NCI-H69 (cell line): ENCODE data around the gene ANKRD40CL.
"Not testable (repeated sequence)": the region's sequence is repeated elsewhere in the genome, so short reads cannot be mapped to it uniquely, and the experiment has no call there.

Experiments
- DNase-seq: peaks from one replicate; lab custom pipeline; 2025; lab: John Stamatoyannopoulos, UW

ANKRD40CL gene

GRCh38 chr17:50762177-50762576, 5.1 kb downstream of the ANKRD40CL start:
- no peak for DNase-seq

GRCh38 chr17:50758989-50759544, 8.3 kb downstream of the ANKRD40CL start:
- DNase-seq, result no peak

- DNase-seq, result no peak
Observed at GRCh38 chr17:50758524-50758923, 8.8 kb downstream of the ANKRD40CL start.

- no peak for DNase-seq
Observed at GRCh38 chr17:50754521-50754920, 12.8 kb downstream of the ANKRD40CL start.

- DNase-seq, result no peak
Observed at GRCh38 chr17:50749245-50749644, 18.1 kb downstream of the ANKRD40CL start.

GRCh38 chr17:50745631-50746030, 21.7 kb downstream of the ANKRD40CL start:
- DNase-seq, result no peak

GRCh38 chr17:50739098-50739497, 28.2 kb downstream of the ANKRD40CL start:
- no peak for DNase-seq

- DNase-seq, result no peak
Observed at GRCh38 chr17:50737118-50737698, 30.1 kb downstream of the ANKRD40CL start.

- DNase-seq, result no peak
Observed at GRCh38 chr17:50735287-50735686, 32.0 kb downstream of the ANKRD40CL start.

GRCh38 chr17:50731575-50732460, 35.5 kb downstream of the ANKRD40CL start:
- DNase-seq, result no peak

- no peak for DNase-seq
Observed at GRCh38 chr17:50728881-50729765, 38.2 kb downstream of the ANKRD40CL start.

- no peak for DNase-seq
Observed at GRCh38 chr17:50728112-50728429, 39.2 kb downstream of the ANKRD40CL start.

GRCh38 chr17:50725769-50726655, 41.3 kb downstream of the ANKRD40CL start:
- no peak for DNase-seq

GRCh38 chr17:50724622-50725021, 42.7 kb downstream of the ANKRD40CL start:
- not testable (repeated sequence) for DNase-seq

- no peak for DNase-seq
Observed at GRCh38 chr17:50722746-50723145, 44.6 kb downstream of the ANKRD40CL start.

- peak; percentile 43 for DNase-seq
Observed at GRCh38 chr17:50721194-50722010, 45.9 kb downstream of the ANKRD40CL start.

GRCh38 chr17:50719924-50720794, 47.2 kb downstream of the ANKRD40CL start:
- DNase-seq, result peak; percentile 84

GRCh38 chr17:50719144-50719923, 48.0 kb downstream of the ANKRD40CL start, which contains the start of gene LUC7L3:
Gene LUC7L3, plus strand, starts transcription at chr17:50719603. Its CDS starts 130 bp downstream, at chr17:50719733.
- DNase-seq, result peak; percentile 98
